IMR-90 (cell line): Measurements from ENCODE around the gene SF3B5. TPM values are rescaled to one million over a fixed set of nuclear protein-coding genes. Genes with fewer than 3 reads are reported as not detected.
"Not testable (repeated sequence)": the region's sequence is repeated elsewhere in the genome, so short reads cannot be mapped to it uniquely, and the experiment has no call there.

ENCODE experiments used
- ATAC-seq: fragments of 200-7000 bp; cut with Tn5 transposase; 2 replicates; pipeline ENCODE4 v1.9.1; 2020; ENCODE audit warnings: low read depth, mild to moderate bottlenecking, moderate library complexity
- BruUV-seq: library from RNA; stranded (reverse); fragments of 400-500 nt; replicated peaks from 2 replicates; lab custom pipeline; 2021; lab: Mats Ljungman, UMichigan
- CTCF ChIA-PET: fragments of 300-600 bp; formaldehyde crosslinking; extraction: SDS; loops from one replicate; lab custom pipeline; 2021; ENCODE audit warnings: antibody characterized with exemption; lab: Yijun Ruan, JAX
- POLR2A ChIA-PET: fragments of 300-600 bp; sonication (Branson Sonifier 250); formaldehyde crosslinking; loops from one replicate; lab custom pipeline; 2022; ENCODE audit warnings: antibody characterized with exemption; ENCODE audit not compliant: unreplicated experiment; lab: Charles Lee
- DNase-seq: peaks from one replicate; pipeline ENCODE4 v3.0.0; 2013
- H2AFZ ChIP-seq: replicated peaks from 2 replicates; pipeline ENCODE3; 2013; ENCODE audit warnings: low read length, mild to moderate bottlenecking; ENCODE audit not compliant: poor library complexity
- H2AK5ac ChIP-seq: 2 replicates; pipeline ENCODE4 v1.6.1; 2013; ENCODE audit warnings: low read depth, low read length, inconsistent platforms
- H2AK9ac ChIP-seq: replicated peaks from 2 replicates; pipeline ENCODE3; 2013; ENCODE audit warnings: mild to moderate bottlenecking, low read depth, low read length, moderate library complexity; ENCODE audit not compliant: poor library complexity
- H2BK120ac ChIP-seq: 2 replicates; pipeline ENCODE4 v1.6.1; 2013; ENCODE audit warnings: low read depth, low read length, inconsistent platforms
- H2BK15ac ChIP-seq: 3 replicates; pipeline ENCODE4 v1.6.1; 2013; ENCODE audit warnings: low read depth, low read length, inconsistent platforms
- H2BK20ac ChIP-seq: 2 replicates; pipeline ENCODE4 v1.6.1; 2013; ENCODE audit warnings: low read depth, mild to moderate bottlenecking, inconsistent platforms, low read length, moderate library complexity
- H2BK5ac ChIP-seq: 2 replicates; pipeline ENCODE4 v1.6.1; 2013; ENCODE audit warnings: mild to moderate bottlenecking, low read depth, low read length, inconsistent platforms; ENCODE audit not compliant: poor library complexity, severe bottlenecking
- H3K14ac ChIP-seq: replicated peaks from 2 replicates; pipeline ENCODE4 v1.6.1; 2013; ENCODE audit warnings: low read depth, low read length, inconsistent platforms
- H3K18ac ChIP-seq: 2 replicates; pipeline ENCODE4 v1.6.1; 2013; ENCODE audit warnings: low read depth, low read length, control low read depth
- H3K23ac ChIP-seq: 2 replicates; pipeline ENCODE4 v1.6.1; 2013; ENCODE audit warnings: low read depth, low read length, inconsistent platforms
- H3K27ac ChIP-seq: 2 replicates; pipeline ENCODE4 v1.5.1; 2013; ENCODE audit warnings: mild to moderate bottlenecking, control low read depth, low read length; ENCODE audit not compliant: insufficient read depth
- H3K27me3 ChIP-seq: 2 replicates; pipeline ENCODE4 v1.6.1; 2013; ENCODE audit warnings: low read length; ENCODE audit not compliant: control insufficient read depth, insufficient read depth
- H3K36me3 ChIP-seq: 2 replicates; pipeline ENCODE4 v1.6.1; 2013; ENCODE audit warnings: low read length, mixed read lengths; ENCODE audit not compliant: control insufficient read depth, insufficient read depth
- H3K4ac ChIP-seq: 2 replicates; pipeline ENCODE4 v1.6.1; 2013; ENCODE audit warnings: low read depth, low read length, inconsistent platforms
- H3K4me1 ChIP-seq: 2 replicates; pipeline ENCODE4 v1.6.1; 2013; ENCODE audit warnings: low read length, mixed read lengths; ENCODE audit not compliant: control insufficient read depth, insufficient read depth
- H3K4me2 ChIP-seq: 2 replicates; pipeline ENCODE4 v1.6.1; 2013; ENCODE audit warnings: low read depth, mild to moderate bottlenecking, control low read depth, low read length, moderate library complexity
- H3K4me3 ChIP-seq: 2 replicates; pipeline ENCODE4 v1.5.1; 2013; ENCODE audit warnings: low read depth, mild to moderate bottlenecking, control low read depth, low read length, moderate library complexity; ENCODE audit not compliant: insufficient read depth
- H3K56ac ChIP-seq: 2 replicates; pipeline ENCODE4 v1.6.1; 2013; ENCODE audit warnings: low read length, inconsistent platforms; ENCODE audit not compliant: insufficient read depth; ENCODE audit errors: extremely low read depth
- H3K79me1 ChIP-seq, 2 experiments: 2 replicates each; pipeline ENCODE4 v1.6.1; 2013; ENCODE audit warnings: low read length in 2 of 2, inconsistent platforms in 1 of 2, low read depth in 1 of 2
- H3K9ac ChIP-seq: 2 replicates; pipeline ENCODE4 v1.6.1; 2013; ENCODE audit warnings: low read depth, low read length, control low read depth
- H3K9me1 ChIP-seq: 2 replicates; pipeline ENCODE4 v1.6.1; 2013; ENCODE audit warnings: low read length, inconsistent platforms; ENCODE audit not compliant: insufficient read depth
- H3K9me3 ChIP-seq: 2 replicates; pipeline ENCODE4 v1.6.1; 2013; ENCODE audit warnings: low read length; ENCODE audit not compliant: control insufficient read depth, insufficient read depth
- H4K20me1 ChIP-seq: 2 replicates; pipeline ENCODE4 v1.6.1; 2013; ENCODE audit warnings: low read length, inconsistent platforms; ENCODE audit not compliant: insufficient read depth
- H4K5ac ChIP-seq: 2 replicates; pipeline ENCODE4 v1.6.1; 2013; ENCODE audit warnings: mild to moderate bottlenecking, low read depth, low read length, control low read depth
- H4K8ac ChIP-seq, 2 experiments: 2 replicates each; pipeline ENCODE4 v1.6.1; 2013; ENCODE audit warnings: low read depth in 2 of 2, low read length in 2 of 2, control low read depth in 1 of 2, inconsistent platforms in 1 of 2
- H4K91ac ChIP-seq: 2 replicates; pipeline ENCODE4 v1.6.1; 2013; ENCODE audit warnings: low read depth, low read length, inconsistent platforms; ENCODE audit not compliant: insufficient read depth
- dilution Hi-C: fragments of 300-500 bp; cut with HindIII; formaldehyde crosslinking; loops from one replicate; pipeline ENCODE4 v1.14.3; 2018; ENCODE audit warnings: low sequenced_read_pairs; ENCODE audit not compliant: unreplicated experiment
- in situ Hi-C: fragments of 300-500 bp; cut with MboI; formaldehyde crosslinking; loops from 3 replicates; pipeline ENCODE4 v1.14.3; 2019; ENCODE audit warnings: low sequenced_read_pairs, inconsistent platforms, mixed read lengths
- intact Hi-C: fragments of 100-400 bp; cut with micrococcal nuclease; formaldehyde crosslinking; loops from 2 replicates; pipeline ENCODE4 v1.10.0; 2022
- polyA plus RNA-seq, 3 experiments: library from polyadenylated mRNA; depleted of rRNA; stranded (reverse); fragments of >200 nt; gene quantifications; 2 replicates each; pipeline ENCODE4 v1.2.3, GENCODE V29; 2012; ENCODE audit warnings: low replicate concordance in 1 of 3
- total RNA-seq: library from RNA; depleted of rRNA; stranded (reverse); fragments of >200 nt; gene quantifications from 2 replicates; pipeline ENCODE4 v1.2.3, GENCODE V29; 2012

Gene SF3B5
- total and polyA plus RNA-seq, 2 of the 4 experiments (the other 2 are of a cell fraction): 227 to 333 TPM

DNA sequence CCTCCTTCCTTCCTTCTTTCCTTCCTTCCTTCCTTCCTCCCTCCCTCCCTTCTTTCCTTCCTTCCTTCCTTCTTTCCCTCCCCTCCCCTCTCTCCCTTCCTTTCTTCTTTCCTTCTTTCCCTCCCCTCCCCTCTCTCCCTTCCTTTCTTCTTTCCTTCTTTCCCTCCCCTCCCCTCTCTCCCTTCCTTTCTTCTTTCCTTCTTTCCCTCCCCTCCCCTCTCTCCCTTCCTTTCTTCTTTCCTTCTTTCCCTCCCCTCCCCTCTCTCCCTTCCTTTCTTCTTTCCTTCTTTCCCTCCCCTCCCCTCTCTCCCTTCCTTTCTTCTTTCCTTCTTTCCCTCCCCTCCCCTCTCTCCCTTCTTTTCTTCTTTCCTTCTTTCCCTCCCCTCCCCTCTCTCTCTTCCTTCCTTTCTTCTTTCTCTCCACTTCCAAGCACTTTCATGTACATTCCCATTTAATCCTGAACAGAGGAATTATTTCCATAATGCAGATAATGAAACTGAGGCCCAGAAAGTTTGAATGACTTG is 36.9 kb upstream of the SF3B5 start:
- dilution Hi-C loops, H3K4me1 ChIP-seq, H4K20me1 ChIP-seq, H3K4me2 ChIP-seq, H2BK20ac ChIP-seq, H3K9me3 ChIP-seq, CTCF ChIA-PET, in situ Hi-C loops, DNase-seq, BruUV-seq, H3K9ac ChIP-seq, H4K5ac ChIP-seq, H3K9me1 ChIP-seq, H3K18ac ChIP-seq, H2AK5ac ChIP-seq, H3K14ac ChIP-seq, intact Hi-C loops, H4K8ac ChIP-seq, H3K27ac ChIP-seq, H3K36me3 ChIP-seq, H3K4ac ChIP-seq, POLR2A ChIA-PET, H3K27me3 ChIP-seq, ATAC-seq, H3K79me1 ChIP-seq, H2BK120ac ChIP-seq, H4K91ac ChIP-seq, H3K23ac ChIP-seq, H2AK9ac ChIP-seq, H2AFZ ChIP-seq, H2BK15ac ChIP-seq, H2BK5ac ChIP-seq, H3K56ac ChIP-seq, H3K4me3 ChIP-seq: not testable (repeated sequence)
